ENCODE measurements around the gene SMC1A. TPM values are rescaled to one million over a fixed set of nuclear protein-coding genes. Genes with fewer than 3 reads are reported as not detected.
"Not testable (repeated sequence)": the region's sequence is repeated elsewhere in the genome, so short reads cannot be mapped to it uniquely, and the experiment has no call there.

The SMC1A gene
- total RNA-seq, 1 donor = 23.3 TPM

GRCh38 chrX:53376888-53377287 is 45.6 kb downstream of the SMC1A start:
- no peak for DNase-seq (ENCODE audit: low read depth)
- H3K4me3 ChIP-seq (ENCODE audit: low read depth, low read length) = no peak overlapping the region
- TF ChIP-seq CTCF (IDR thresholded peaks at IDR 0.05; ENCODE audit: insufficient read depth, low read depth, low read length) = no peak

GRCh38 chrX:53374923-53375322 is 47.5 kb downstream of the SMC1A start:
- DNase-seq (ENCODE audit: low read depth) = no peak
- H3K4me3 ChIP-seq (ENCODE audit: low read depth, low read length) = no peak overlapping the region
- TF ChIP-seq CTCF (IDR thresholded peaks at IDR 0.05; ENCODE audit: insufficient read depth, low read depth, low read length) = no peak

- TF ChIP-seq CTCF (IDR thresholded peaks at IDR 0.05; ENCODE audit: insufficient read depth, low read depth, low read length) = no peak
- H3K4me3 ChIP-seq (ENCODE audit: low read depth, low read length) = no peak overlapping the region
- DNase-seq (ENCODE audit: low read depth) = no peak
Observed at GRCh38 chrX:53374222-53374820, 48.1 kb downstream of the SMC1A start.

- no peak for DNase-seq (ENCODE audit: low read depth)
- no peak overlapping the region for H3K4me3 ChIP-seq (ENCODE audit: low read depth, low read length)
- no peak for TF ChIP-seq CTCF (IDR thresholded peaks at IDR 0.05; ENCODE audit: insufficient read depth, low read depth, low read length)
Observed at GRCh38 chrX:53373307-53373706, 49.1 kb downstream of the SMC1A start.

GRCh38 chrX:53366454-53366853 is 56.0 kb downstream of the SMC1A start:
- H3K4me3 ChIP-seq (ENCODE audit: low read depth, low read length); DNase-seq (ENCODE audit: low read depth): not testable (repeated sequence)

- no peak overlapping the region for H3K4me3 ChIP-seq (ENCODE audit: low read depth, low read length)
- TF ChIP-seq CTCF (IDR thresholded peaks at IDR 0.05; ENCODE audit: insufficient read depth, low read depth, low read length) = no peak
- peak; percentile 21 for DNase-seq (ENCODE audit: low read depth)
Observed at GRCh38 chrX:53362449-53362848, 60.0 kb downstream of the SMC1A start.

- DNase-seq (ENCODE audit: low read depth) = peak; percentile 28
- no peak overlapping the region for H3K4me3 ChIP-seq (ENCODE audit: low read depth, low read length)
- TF ChIP-seq CTCF (IDR thresholded peaks at IDR 0.05; ENCODE audit: insufficient read depth, low read depth, low read length) = no peak
Observed at GRCh38 chrX:53357799-53358530, 64.5 kb downstream of the SMC1A start.

Data from fibroblast of villous mesenchyme (primary cell).